T-cell (primary cell): ENCODE data around the gene OPN3. TPM values are rescaled to one million over a fixed set of nuclear protein-coding genes. Genes with fewer than 3 reads are reported as not detected.

ENCODE experiments used
- ATAC-seq, 4 experiments: fragments of 200-7000 bp in 3 of 4; fragments of 150-1000 bp in 1 of 4; cut with Tn5 transposase; replicated peaks in 1 of 4; 1 replicate in 3 of 4; 2 replicates in 1 of 4; pipeline ENCODE4 v1.10.0; 2021; ENCODE audit warnings: moderate library complexity in 3 of 4, mild to moderate bottlenecking in 2 of 4, moderate number of reproducible peaks in 1 of 4
- CTCF ChIA-PET, 2 donors: fragments of 300-600 bp; sonication (Branson Sonifier 250); formaldehyde crosslinking; loops; one replicate each; lab custom pipeline; 2022; ENCODE audit warnings: antibody characterized with exemption in 2 of 2; lab: Charles Lee
- POLR2A ChIA-PET, 2 donors: fragments of 300-600 bp; sonication (Branson Sonifier 250); formaldehyde crosslinking; loops; one replicate each; lab custom pipeline; 2022; ENCODE audit warnings: antibody characterized with exemption in 2 of 2; lab: Charles Lee
- DNase-seq, 35 experiments: peaks; one replicate each; pipeline versions ENCODE4 v3.0.0 to v3.0.0-alpha.2; 2013 to 2023
- H3K27ac ChIP-seq: one replicate; pipeline ENCODE4 v1.5.1; 2013; ENCODE audit warnings: low read length
- H3K27me3 ChIP-seq, 2 experiments: replicated peaks in 1 of 2; 1 replicate in 1 of 2; 2 replicates in 1 of 2; pipeline versions ENCODE4 v1.6.1 to v1.7.0; 2013; ENCODE audit warnings: low read length in 1 of 2, mixed read lengths in 1 of 2; ENCODE audit not compliant: control insufficient read depth in 2 of 2, insufficient read depth in 2 of 2; ENCODE audit errors: extremely low read depth in 1 of 2
- H3K36me3 ChIP-seq, 2 donors: 1 replicate in 1 of 2; 2 replicates in 1 of 2; pipeline versions ENCODE4 v1.6.1 to v1.7.0; 2013; ENCODE audit warnings: low read length in 1 of 2; ENCODE audit not compliant: control insufficient read depth in 2 of 2, insufficient read depth in 1 of 2; ENCODE audit errors: extremely low read depth in 1 of 2
- H3K4me1 ChIP-seq, 2 experiments: 1 replicate in 1 of 2; 2 replicates in 1 of 2; pipeline versions ENCODE4 v1.6.1 to v1.7.0; 2013; ENCODE audit warnings: low read length in 2 of 2, mixed read lengths in 1 of 2; ENCODE audit not compliant: insufficient read depth in 2 of 2, control insufficient read depth in 1 of 2; ENCODE audit errors: extremely low read depth in 1 of 2
- H3K4me3 ChIP-seq, 2 donors: 1 replicate in 1 of 2; 2 replicates in 1 of 2; pipeline versions ENCODE4 v1.5.1 to v1.7.0; 2013; ENCODE audit warnings: mild to moderate bottlenecking in 2 of 2, low read length in 1 of 2, moderate library complexity in 1 of 2; ENCODE audit not compliant: control insufficient read depth in 1 of 2; ENCODE audit errors: extremely low read depth in 1 of 2
- H3K9me3 ChIP-seq: 2 replicates; pipeline ENCODE4 v1.7.0; 2013
- H3K27ac Mint-ChIP-seq, 2 donors: one replicate each; pipeline ENCODE4 v1.8.0; 2020 to 2021; ENCODE audit warnings: mild to moderate bottlenecking in 2 of 2, mixed read lengths in 2 of 2
- H3K27me3 Mint-ChIP-seq, 2 donors: one replicate each; pipeline ENCODE4 v1.8.0; 2021 to 2022; ENCODE audit warnings: mixed read lengths in 2 of 2
- H3K36me3 Mint-ChIP-seq: one replicate; pipeline ENCODE4 v1.8.0; 2021; ENCODE audit warnings: mixed read lengths
- H3K4me1 Mint-ChIP-seq, 3 donors: one replicate each; pipeline ENCODE4 v1.8.0; 2020 to 2022; ENCODE audit warnings: mixed read lengths in 3 of 3, mild to moderate bottlenecking in 1 of 3
- H3K4me3 Mint-ChIP-seq, 3 donors: one replicate each; pipeline ENCODE4 v1.8.0; 2020 to 2022; ENCODE audit warnings: mild to moderate bottlenecking in 3 of 3, mixed read lengths in 3 of 3, moderate library complexity in 3 of 3
- H3K9me3 Mint-ChIP-seq, 3 donors: one replicate each; pipeline ENCODE4 v1.8.0; 2020 to 2022; ENCODE audit warnings: mixed read lengths in 3 of 3
- WGBS: methylation state at CpG from one replicate; pipeline ENCODE4 v1.1.5; 2013; ENCODE audit warnings: missing lambda C conversion rate; ENCODE audit not compliant: insufficient coverage; 5-methylcytosine and 5-hydroxymethylcytosine counted together
- total RNA-seq, 35 experiments: library from RNA in 6 of 35; stranded (reverse) in 6 of 35; fragments of 120-200 nt in 1 of 35; gene quantifications; one replicate each; pipeline versions ENCODE4 v1.2.1 to v1.2.4 and lab custom pipeline; 2013 to 2026

Gene OPN3
- total RNA-seq, 5 donors from 2014 or later (not counting 1 experiment from before 2014, with no cell fraction given) = 4.1 to 8.8 (median 7.3) TPM

- H3K4me3 ChIP-seq = no peak overlapping the region
- no peaks in the 10 kb centered on the region for H3K27me3 ChIP-seq
- no peak overlapping the region for H3K4me3 Mint-ChIP-seq
- peaks cover 7 to 10% of the 10 kb centered on the region in 2 experiments for H3K4me1 ChIP-seq
- peaks cover 14 to 16% (median 14%) of the 10 kb centered on the region in 3 donors for H3K4me1 Mint-ChIP-seq
- no peaks in the 10 kb centered on the region for H3K36me3 ChIP-seq
- ChIA-PET POLR2A (no interaction called here), CTCF (interaction anchor here in 1 of 2 donors (0.6 kb wide), 1 partner anchor 13 kb away, joined by 8 read pairs; no protein-coding TSS in a partner anchor)
- peaks cover 8% of the 10 kb centered on the region for H3K36me3 Mint-ChIP-seq
- no peaks in the 10 kb centered on the region for H3K27me3 Mint-ChIP-seq
- H3K27ac ChIP-seq = no peak overlapping the region
- H3K9me3 ChIP-seq = no peaks in the 10 kb centered on the region
- no peak overlapping the region for H3K27ac Mint-ChIP-seq
- H3K9me3 Mint-ChIP-seq = no peaks in the 10 kb centered on the region
- DNase-seq (no peak), ATAC-seq (no peak)
- no CpG with 5 or more reads among the region's 2 CpGs for WGBS
Measured at GRCh38 chr1:241624935-241625334, 15.2 kb downstream of the OPN3 start.

- Histone ChIP-seq H3K27me3 (no peaks in the 10 kb centered on the region), H3K4me3 (no peak overlapping the region), H3K9me3 (no peaks in the 10 kb centered on the region), H3K27ac (no peak overlapping the region), H3K4me1 (peaks cover under 1 to 5% of the 10 kb centered on the region in 2 experiments), H3K36me3 (no peaks in the 10 kb centered on the region)
- no peaks in the 10 kb centered on the region for H3K9me3 Mint-ChIP-seq
- no peak overlapping the region for H3K27ac Mint-ChIP-seq
- no peak for DNase-seq
- WGBS = 100% methylated on average over 1 of the region's 5 CpGs
- no peak for ATAC-seq
- peaks cover 4 to 5% (median 5%) of the 10 kb centered on the region in 3 donors for H3K4me1 Mint-ChIP-seq
- H3K4me3 Mint-ChIP-seq = no peak overlapping the region
- H3K27me3 Mint-ChIP-seq = no peaks in the 10 kb centered on the region
- H3K36me3 Mint-ChIP-seq = peaks cover 8% of the 10 kb centered on the region
- CTCF ChIA-PET = interaction anchor here (0.6 to 3.6 kb wide), 4 partner anchors 11 to 202 kb away, joined by 3 to 18 read pairs (median 4); no protein-coding TSS in a partner anchor
- POLR2A ChIA-PET = no interaction called here
Measured at GRCh38 chr1:241622669-241623068, 17.5 kb downstream of the OPN3 start.

GRCh38 chr1:241617426-241617825 lies 22.7 kb downstream of the OPN3 start:
- Mint-ChIP-seq H3K27me3 (no peaks in the 10 kb centered on the region), H3K36me3 (peaks cover 8% of the 10 kb centered on the region), H3K27ac (no peak overlapping the region), H3K4me1 (no peaks in the 10 kb centered on the region), H3K9me3 (no peaks in the 10 kb centered on the region), H3K4me3 (no peak overlapping the region)
- Histone ChIP-seq H3K27me3 (no peaks in the 10 kb centered on the region), H3K4me1 (no peaks in the 10 kb centered on the region), H3K36me3 (no peaks in the 10 kb centered on the region), H3K4me3 (no peak overlapping the region), H3K9me3 (no peaks in the 10 kb centered on the region), H3K27ac (no peak overlapping the region)
- ChIA-PET CTCF (interaction anchor here (0.6 to 0.9 kb wide), 2 partner anchors 20 to 61 kb away, joined by 3 to 5 read pairs; no protein-coding TSS in a partner anchor), POLR2A (interaction anchor here in 1 of 2 donors (0.6 kb wide), 1 partner anchor 36 kb away, joined by 4 read pairs; no protein-coding TSS in a partner anchor)
- WGBS = 100% methylated on average over 3 of the region's 7 CpGs
- no peak for ATAC-seq
- no peak for DNase-seq

- Histone ChIP-seq H3K36me3 (no peaks in the 10 kb centered on the region), H3K4me1 (peaks cover 0 to 2% of the 10 kb centered on the region in 2 experiments), H3K27me3 (no peaks in the 10 kb centered on the region), H3K27ac (no peak overlapping the region), H3K9me3 (no peaks in the 10 kb centered on the region), H3K4me3 (no peak overlapping the region)
- ChIA-PET POLR2A (no interaction called here), CTCF (no interaction called here)
- Mint-ChIP-seq H3K9me3 (no peaks in the 10 kb centered on the region), H3K27ac (no peak overlapping the region), H3K4me1 (no peaks in the 10 kb centered on the region), H3K4me3 (no peak overlapping the region), H3K27me3 (no peaks in the 10 kb centered on the region), H3K36me3 (no peaks in the 10 kb centered on the region)
- WGBS = 87% methylated on average over 8 of the region's 8 CpGs
- ATAC-seq (no peak), DNase-seq (no peak)
Measured at GRCh38 chr1:241615043-241615974, 24.9 kb downstream of the OPN3 start.

- ChIA-PET CTCF (interaction anchor here in 1 of 2 donors (0.7 kb wide), 2 partner anchors 84 to 393 kb away, joined by 3 read pairs; no protein-coding TSS in a partner anchor), POLR2A (no interaction called here)
- DNase-seq = no peak
- Histone ChIP-seq H3K4me3 (no peak overlapping the region), H3K27me3 (no peaks in the 10 kb centered on the region), H3K4me1 (peaks cover 0 to 2% of the 10 kb centered on the region in 2 experiments), H3K27ac (no peak overlapping the region), H3K36me3 (no peaks in the 10 kb centered on the region), H3K9me3 (no peaks in the 10 kb centered on the region)
- no peaks in the 10 kb centered on the region for H3K9me3 Mint-ChIP-seq
- H3K27me3 Mint-ChIP-seq = no peaks in the 10 kb centered on the region
- no peaks in the 10 kb centered on the region for H3K4me1 Mint-ChIP-seq
- no peak for ATAC-seq
- no peak overlapping the region for H3K4me3 Mint-ChIP-seq
- H3K36me3 Mint-ChIP-seq = no peaks in the 10 kb centered on the region
- 61% methylated on average over 3 of the region's 4 CpGs for WGBS
- no peak overlapping the region for H3K27ac Mint-ChIP-seq
Measured at GRCh38 chr1:241614572-241614971, 25.6 kb downstream of the OPN3 start.

- ATAC-seq = no peak
- ChIA-PET POLR2A (interaction anchor here in 1 of 2 donors (0.5 kb wide), 1 partner anchor 1653 kb away, joined by 5 read pairs; no protein-coding TSS in a partner anchor), CTCF (interaction anchor here (0.5 to 0.7 kb wide), 4 partner anchors 83 to 394 kb away, joined by 3 read pairs; no protein-coding TSS in a partner anchor)
- Mint-ChIP-seq H3K4me1 (no peaks in the 10 kb centered on the region), H3K27me3 (no peaks in the 10 kb centered on the region), H3K27ac (no peak overlapping the region), H3K36me3 (no peaks in the 10 kb centered on the region), H3K9me3 (no peaks in the 10 kb centered on the region), H3K4me3 (no peak overlapping the region)
- H3K4me3 ChIP-seq = no peak overlapping the region
- no peaks in the 10 kb centered on the region for H3K27me3 ChIP-seq
- H3K4me1 ChIP-seq = peaks cover 0 to 2% of the 10 kb centered on the region in 2 experiments
- DNase-seq = no peak
- H3K9me3 ChIP-seq = no peaks in the 10 kb centered on the region
- H3K36me3 ChIP-seq = no peaks in the 10 kb centered on the region
- H3K27ac ChIP-seq = no peak overlapping the region
- 75% methylated on average over 1 of the region's 4 CpGs for WGBS
Measured at GRCh38 chr1:241614144-241614543, 26.0 kb downstream of the OPN3 start.
